ENCODE results near the gene ETV5. TPM values are rescaled to one million over a fixed set of nuclear protein-coding genes. Genes with fewer than 3 reads are reported as not detected.

The ETV5 gene
- total and polyA plus RNA-seq, 7 experiments from 2014 or later, result 0.56 to 2.3 (median 0.97) TPM; not detected in 3

DNA sequence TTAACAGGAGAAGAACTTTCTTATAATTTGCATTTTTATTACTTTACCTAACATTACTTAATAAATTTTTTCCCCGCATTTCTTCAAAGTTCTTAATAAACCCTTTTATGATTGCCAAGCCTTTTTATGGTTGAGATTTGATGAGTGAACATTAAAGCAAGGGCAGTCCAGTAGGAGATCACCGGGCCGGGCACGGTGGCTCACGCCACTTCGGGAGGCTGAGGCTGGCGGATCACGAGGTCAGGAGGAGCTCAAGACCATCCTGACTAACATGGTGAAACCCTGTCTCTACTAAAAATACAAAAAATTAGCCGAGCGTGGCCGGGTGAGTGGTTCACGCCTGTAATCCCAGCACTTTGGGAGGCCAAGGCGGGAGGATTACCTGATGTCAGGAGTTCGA is 109.7 kb downstream of the ETV5 start:
- Mint-ChIP-seq H3K9me3 (peaks cover 0 to 3% (median 0%) of the 10 kb centered on the region in 11 donors), H3K4me3 (no peak overlapping the region), H3K27me3 (peaks cover 14 to 31% (median 21%) of the 10 kb centered on the region in 5 donors), H3K27ac (no peak overlapping the region), H3K4me1 (no peaks in the 10 kb centered on the region), H3K36me3 (no peaks in the 10 kb centered on the region)
- H3K9me3 ChIP-seq (ENCODE audit: control insufficient read depth in 2 of 3, low read length in 3 of 3), result no peaks in the 10 kb centered on the region
- no peak for DNase-seq
- H3K27ac ChIP-seq (ENCODE audit: low read depth, low read length), result no peak overlapping the region
- no peaks in the 10 kb centered on the region for H3K36me3 ChIP-seq (ENCODE audit: control insufficient read depth in 2 of 3, insufficient read depth in 3 of 3, low read length in 3 of 3)
- ChIA-PET CTCF (no interaction called here), POLR2A (no interaction called here)
- ATAC-seq, result no peak
- intact Hi-C loops (cut with micrococcal nuclease), result no loop called here
- no peak overlapping the region for H3K4me3 ChIP-seq (ENCODE audit: low read length)
- no peaks in the 10 kb centered on the region for H3K27me3 ChIP-seq (ENCODE audit: control insufficient read depth in 2 of 2, insufficient read depth in 2 of 2, low read length in 2 of 2)
- no peaks in the 10 kb centered on the region for H3K4me1 ChIP-seq (ENCODE audit: control insufficient read depth in 2 of 2, insufficient read depth in 2 of 2, low read length in 2 of 2)

DNA sequence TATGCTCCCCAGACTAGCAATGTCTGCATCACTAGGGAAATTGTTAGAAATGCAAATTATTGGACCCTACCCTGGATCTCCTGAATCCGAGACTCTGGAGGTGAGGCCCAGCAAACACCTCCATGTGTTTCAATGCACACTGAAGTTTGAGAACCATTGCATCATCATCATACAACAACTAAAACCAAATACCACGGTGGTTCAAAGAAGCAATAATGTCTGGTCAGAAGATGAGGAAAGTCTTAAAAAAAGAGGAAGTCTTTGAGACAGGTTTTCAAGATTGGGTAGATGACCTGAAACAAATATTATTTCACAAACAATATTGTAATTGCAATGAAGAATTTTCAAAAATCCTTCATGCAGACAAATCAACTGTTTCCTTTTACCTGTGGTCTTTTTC is 110.8 kb downstream of the ETV5 start:
- H3K27me3 Mint-ChIP-seq, result peaks cover 14 to 27% (median 16%) of the 10 kb centered on the region in 5 donors
- H3K36me3 Mint-ChIP-seq, result no peaks in the 10 kb centered on the region
- no peak overlapping the region for H3K4me3 ChIP-seq (ENCODE audit: low read length)
- ChIA-PET POLR2A (no interaction called here), CTCF (no interaction called here)
- H3K27ac ChIP-seq (ENCODE audit: low read depth, low read length), result no peak overlapping the region
- H3K27me3 ChIP-seq (ENCODE audit: control insufficient read depth in 2 of 2, insufficient read depth in 2 of 2, low read length in 2 of 2), result no peaks in the 10 kb centered on the region
- H3K9me3 Mint-ChIP-seq, result peaks cover 0 to 3% (median 0%) of the 10 kb centered on the region in 11 donors
- intact Hi-C loops (cut with micrococcal nuclease), result no loop called here
- no peaks in the 10 kb centered on the region for H3K36me3 ChIP-seq (ENCODE audit: control insufficient read depth in 2 of 3, insufficient read depth in 3 of 3, low read length in 3 of 3)
- DNase-seq (no peak), ATAC-seq (no peak)
- no peaks in the 10 kb centered on the region for H3K4me1 ChIP-seq (ENCODE audit: control insufficient read depth in 2 of 2, insufficient read depth in 2 of 2, low read length in 2 of 2)
- peaks cover 0 to 1% (median 0%) of the 10 kb centered on the region in 7 donors for H3K4me1 Mint-ChIP-seq
- no peak overlapping the region for H3K4me3 Mint-ChIP-seq
- H3K27ac Mint-ChIP-seq, result no peak overlapping the region
- no peaks in the 10 kb centered on the region for H3K9me3 ChIP-seq (ENCODE audit: control insufficient read depth in 2 of 3, low read length in 3 of 3)

DNA sequence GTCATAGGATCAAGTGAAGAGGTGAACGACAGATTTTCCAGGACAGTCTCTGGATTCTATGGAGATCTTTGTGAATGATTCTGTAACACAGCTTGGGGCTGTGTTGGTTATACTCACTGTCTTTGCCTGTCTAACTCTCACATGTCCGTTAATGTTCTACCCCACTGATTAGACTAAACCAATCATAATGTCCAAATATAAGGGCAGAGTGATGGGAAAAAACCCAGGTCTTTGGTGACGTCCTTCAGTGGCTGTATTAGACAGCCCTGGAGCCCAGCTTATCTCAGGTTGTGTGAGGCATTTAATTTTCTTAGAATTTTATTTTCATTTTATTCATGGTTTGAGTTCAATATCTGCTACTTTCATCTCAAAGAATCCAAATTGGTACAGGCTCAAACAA is 111.8 kb downstream of the ETV5 start:
- no peaks in the 10 kb centered on the region for H3K9me3 ChIP-seq (ENCODE audit: control insufficient read depth in 2 of 3, low read length in 3 of 3)
- no peaks in the 10 kb centered on the region for H3K36me3 ChIP-seq (ENCODE audit: control insufficient read depth in 2 of 3, insufficient read depth in 3 of 3, low read length in 3 of 3)
- no peaks in the 10 kb centered on the region for H3K27me3 ChIP-seq (ENCODE audit: control insufficient read depth in 2 of 2, insufficient read depth in 2 of 2, low read length in 2 of 2)
- H3K27ac ChIP-seq (ENCODE audit: low read depth, low read length), result no peak overlapping the region
- ATAC-seq (no peak), DNase-seq (no peak)
- Mint-ChIP-seq H3K4me3 (no peak overlapping the region), H3K27me3 (peaks cover 6 to 27% (median 14%) of the 10 kb centered on the region in 5 donors), H3K4me1 (peaks cover 0 to 1% (median 0%) of the 10 kb centered on the region in 7 donors), H3K9me3 (no peaks in the 10 kb centered on the region), H3K36me3 (no peaks in the 10 kb centered on the region), H3K27ac (no peak overlapping the region)
- intact Hi-C loops (cut with micrococcal nuclease), result no loop called here
- ChIA-PET POLR2A (no interaction called here), CTCF (interaction anchor here (0.8 to 1.2 kb wide), 2 partner anchors 19 to 25 kb away, joined by 3 to 5 read pairs; no protein-coding TSS in a partner anchor)
- H3K4me1 ChIP-seq (ENCODE audit: control insufficient read depth in 2 of 2, insufficient read depth in 2 of 2, low read length in 2 of 2), result no peaks in the 10 kb centered on the region
- no peak overlapping the region for H3K4me3 ChIP-seq (ENCODE audit: low read length)

Other genes with a start within 250 kb of the ETV5 start
- gene TRA2B, start 171.1 kb downstream of the ETV5 start, total RNA-seq, result 100 to 1,000 TPM; 194 to 673 (median 216) TPM
- 100 to 1,000 TPM; 182 to 221 TPM for gene TRA2B, start 171.1 kb downstream of the ETV5 start, polyA plus RNA-seq